GM12878 (cell line): ENCODE results near the gene ALG11.

Source experiments
- CTCF ChIP-seq, 3 experiments: IDR thresholded peaks in 2 of 3; conservative IDR thresholded peaks in 1 of 3; 2 replicates each; pipeline ENCODE4 v1.5.1; 2011; ENCODE audit warnings: low read depth in 3 of 3, low read length in 3 of 3, mild to moderate bottlenecking in 3 of 3, control low read depth in 2 of 3, moderate library complexity in 2 of 3, inconsistent platforms in 1 of 3, mixed read lengths in 1 of 3; ENCODE audit not compliant: control insufficient read depth in 2 of 3, insufficient read depth in 1 of 3; ENCODE audit errors: extremely low read depth in 1 of 3
- POLR2AphosphoS2 ChIP-seq: IDR thresholded peaks from 2 replicates; pipeline ENCODE4 v1.6.1; 2011; ENCODE audit warnings: low read depth, mild to moderate bottlenecking, low read length, improper control_type of control experiment, moderate library complexity
- TAF1 ChIP-seq: IDR thresholded peaks from 2 replicates; pipeline ENCODE4 v1.6.1; 2011; ENCODE audit warnings: mild to moderate bottlenecking, low read depth, low read length, borderline replicate concordance
- ZNF24 ChIP-seq: fragments of 450-650 bp; IDR thresholded peaks from 2 replicates; pipeline ENCODE4 v1.6.1; 2017; ENCODE audit warnings: antibody characterized with exemption, mild to moderate bottlenecking

- peak; percentile 68 to 72 (median 70) for TF ChIP-seq CTCF (IDR thresholded peaks at IDR 0.05 in 2 of 3, conservative IDR thresholded peaks at IDR 0.05 in 1 of 3; ENCODE audit: control insufficient read depth in 2 of 3, extremely low read depth in 1 of 3, insufficient read depth in 1 of 3, low read depth in 3 of 3, low read length in 3 of 3)
- TF ChIP-seq POLR2AphosphoS2: no peak
- no peak for TF ChIP-seq TAF1
- TF ChIP-seq ZNF24: no peak
These were observed 11.0 kb upstream of the ALG11 start for GRCh38 chr13:52001120-52001731.
